ENCODE results near the gene LRP1B. TPM values are rescaled to one million over a fixed set of nuclear protein-coding genes. Genes with fewer than 3 reads are reported as not detected.

LRP1B gene
- polyA plus RNA-seq, 1 donor from 2014 or later: 12.7 TPM

DNA sequence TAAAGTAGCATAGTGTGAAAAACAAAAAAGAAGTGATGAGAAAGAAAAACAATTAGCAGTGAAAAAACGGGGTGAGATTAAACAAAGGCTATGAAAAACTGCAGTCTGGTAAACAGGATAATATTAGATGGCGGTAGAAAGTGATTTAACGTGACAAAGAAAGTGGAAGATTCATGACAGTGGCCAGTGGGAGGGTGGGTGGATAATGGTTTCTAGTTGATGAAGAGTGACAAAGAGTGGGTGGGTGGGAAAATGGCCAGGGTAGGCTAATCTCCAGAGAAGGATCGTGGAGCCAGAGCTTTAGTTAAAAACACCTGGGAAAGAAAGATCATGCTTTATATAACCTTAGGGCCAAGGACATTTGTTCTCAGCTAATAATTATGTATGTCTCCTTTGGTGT is 1667.8 kb downstream of the LRP1B start:
- TF ChIP-seq EP300 (conservative IDR thresholded peaks at IDR 0.05; ENCODE audit: poor library complexity, severe bottlenecking) (no peak), MXI1 (conservative IDR thresholded peaks at IDR 0.05; ENCODE audit: poor library complexity, severe bottlenecking) (no peak), SMC3 (conservative IDR thresholded peaks at IDR 0.05; ENCODE audit: poor library complexity) (no peak), EZH2 (IDR thresholded peaks at IDR 0.05; ENCODE audit: borderline replicate concordance, insufficient read depth, low read length, poor library complexity, severe bottlenecking) (no peak), POLR2AphosphoS5 (IDR thresholded peaks at IDR 0.05) (no peak), RAD21 (conservative IDR thresholded peaks at IDR 0.05) (no peak), TAF1 (IDR thresholded peaks at IDR 0.05; ENCODE audit: low read depth) (no peak)
- TF ChIP-seq, protein P1, sequence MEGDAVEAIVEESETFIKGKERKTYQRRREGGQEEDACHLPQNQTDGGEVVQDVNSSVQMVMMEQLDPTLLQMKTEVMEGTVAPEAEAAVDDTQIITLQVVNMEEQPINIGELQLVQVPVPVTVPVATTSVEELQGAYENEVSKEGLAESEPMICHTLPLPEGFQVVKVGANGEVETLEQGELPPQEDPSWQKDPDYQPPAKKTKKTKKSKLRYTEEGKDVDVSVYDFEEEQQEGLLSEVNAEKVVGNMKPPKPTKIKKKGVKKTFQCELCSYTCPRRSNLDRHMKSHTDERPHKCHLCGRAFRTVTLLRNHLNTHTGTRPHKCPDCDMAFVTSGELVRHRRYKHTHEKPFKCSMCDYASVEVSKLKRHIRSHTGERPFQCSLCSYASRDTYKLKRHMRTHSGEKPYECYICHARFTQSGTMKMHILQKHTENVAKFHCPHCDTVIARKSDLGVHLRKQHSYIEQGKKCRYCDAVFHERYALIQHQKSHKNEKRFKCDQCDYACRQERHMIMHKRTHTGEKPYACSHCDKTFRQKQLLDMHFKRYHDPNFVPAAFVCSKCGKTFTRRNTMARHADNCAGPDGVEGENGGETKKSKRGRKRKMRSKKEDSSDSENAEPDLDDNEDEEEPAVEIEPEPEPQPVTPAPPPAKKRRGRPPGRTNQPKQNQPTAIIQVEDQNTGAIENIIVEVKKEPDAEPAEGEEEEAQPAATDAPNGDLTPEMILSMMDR (IDR thresholded peaks at IDR 0.05; ENCODE audit: poor library complexity, severe bottlenecking): no peak
- TF ChIP-seq, protein P2, sequence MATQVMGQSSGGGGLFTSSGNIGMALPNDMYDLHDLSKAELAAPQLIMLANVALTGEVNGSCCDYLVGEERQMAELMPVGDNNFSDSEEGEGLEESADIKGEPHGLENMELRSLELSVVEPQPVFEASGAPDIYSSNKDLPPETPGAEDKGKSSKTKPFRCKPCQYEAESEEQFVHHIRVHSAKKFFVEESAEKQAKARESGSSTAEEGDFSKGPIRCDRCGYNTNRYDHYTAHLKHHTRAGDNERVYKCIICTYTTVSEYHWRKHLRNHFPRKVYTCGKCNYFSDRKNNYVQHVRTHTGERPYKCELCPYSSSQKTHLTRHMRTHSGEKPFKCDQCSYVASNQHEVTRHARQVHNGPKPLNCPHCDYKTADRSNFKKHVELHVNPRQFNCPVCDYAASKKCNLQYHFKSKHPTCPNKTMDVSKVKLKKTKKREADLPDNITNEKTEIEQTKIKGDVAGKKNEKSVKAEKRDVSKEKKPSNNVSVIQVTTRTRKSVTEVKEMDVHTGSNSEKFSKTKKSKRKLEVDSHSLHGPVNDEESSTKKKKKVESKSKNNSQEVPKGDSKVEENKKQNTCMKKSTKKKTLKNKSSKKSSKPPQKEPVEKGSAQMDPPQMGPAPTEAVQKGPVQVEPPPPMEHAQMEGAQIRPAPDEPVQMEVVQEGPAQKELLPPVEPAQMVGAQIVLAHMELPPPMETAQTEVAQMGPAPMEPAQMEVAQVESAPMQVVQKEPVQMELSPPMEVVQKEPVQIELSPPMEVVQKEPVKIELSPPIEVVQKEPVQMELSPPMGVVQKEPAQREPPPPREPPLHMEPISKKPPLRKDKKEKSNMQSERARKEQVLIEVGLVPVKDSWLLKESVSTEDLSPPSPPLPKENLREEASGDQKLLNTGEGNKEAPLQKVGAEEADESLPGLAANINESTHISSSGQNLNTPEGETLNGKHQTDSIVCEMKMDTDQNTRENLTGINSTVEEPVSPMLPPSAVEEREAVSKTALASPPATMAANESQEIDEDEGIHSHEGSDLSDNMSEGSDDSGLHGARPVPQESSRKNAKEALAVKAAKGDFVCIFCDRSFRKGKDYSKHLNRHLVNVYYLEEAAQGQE (IDR thresholded peaks at IDR 0.05; ENCODE audit: borderline replicate concordance): no peak
- Histone ChIP-seq H3K9me3 (ENCODE audit: low read length) (no peaks in the 10 kb centered on the region), H3K27ac (ENCODE audit: low read length) (no peak overlapping the region), H3K36me3 (ENCODE audit: insufficient read depth, low read length) (no peaks in the 10 kb centered on the region), H2AFZ (ENCODE audit: low read depth, low read length) (no peak overlapping the region), H3K79me2 (replicated peaks; ENCODE audit: insufficient read depth, low read length) (no peaks in the 10 kb centered on the region), H3K9me2 (ENCODE audit: insufficient read depth, low read length) (no peaks in the 10 kb centered on the region), H3K4me2 (ENCODE audit: low read length) (no peak overlapping the region), H3F3A (ENCODE audit: insufficient read depth, low read length, poor library complexity, severe bottlenecking) (no peaks in the 10 kb centered on the region), H3K27me3 (ENCODE audit: insufficient read depth, low read depth, low read length) (no peaks in the 10 kb centered on the region), H3K9ac (ENCODE audit: low read length) (no peak overlapping the region), H3K4me3 (ENCODE audit: low read length) (no peak overlapping the region), H4K20me1 (ENCODE audit: insufficient read depth) (no peaks in the 10 kb centered on the region)

DNA sequence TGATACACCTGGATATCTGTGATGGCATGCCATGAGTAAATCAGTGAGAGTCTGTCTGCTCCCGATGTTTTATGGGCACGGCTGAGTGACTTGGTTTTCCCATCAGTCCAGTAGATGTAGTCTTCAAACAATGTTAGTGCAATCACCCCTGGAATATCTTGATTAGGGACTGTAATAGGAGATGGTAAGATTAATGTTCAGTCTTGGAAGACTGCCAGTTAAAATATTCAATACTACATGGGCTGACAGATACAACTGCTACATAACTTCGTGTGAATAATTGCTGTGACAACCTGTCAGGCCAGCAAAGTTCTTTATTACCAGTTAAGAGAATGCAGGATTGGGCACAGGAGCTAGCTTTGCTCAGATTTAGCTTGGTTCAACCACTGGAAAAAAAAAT is 1673.3 kb downstream of the LRP1B start:
- Histone ChIP-seq H3K27ac (ENCODE audit: low read length) (peak overlapping the region; percentile 16), H3K27me3 (ENCODE audit: insufficient read depth, low read depth, low read length) (no peaks in the 10 kb centered on the region), H3K9me3 (ENCODE audit: low read length) (no peaks in the 10 kb centered on the region), H3K4me2 (ENCODE audit: low read length) (peak overlapping the region; percentile 43), H3K36me3 (ENCODE audit: insufficient read depth, low read length) (no peaks in the 10 kb centered on the region), H3K4me3 (ENCODE audit: low read length) (peak overlapping the region; percentile 19), H4K20me1 (ENCODE audit: insufficient read depth) (no peaks in the 10 kb centered on the region), H3K9ac (ENCODE audit: low read length) (no peak overlapping the region), H3K79me2 (replicated peaks; ENCODE audit: insufficient read depth, low read length) (no peaks in the 10 kb centered on the region), H2AFZ (ENCODE audit: low read depth, low read length) (no peak overlapping the region), H3K9me2 (ENCODE audit: insufficient read depth, low read length) (no peaks in the 10 kb centered on the region), H3F3A (ENCODE audit: insufficient read depth, low read length, poor library complexity, severe bottlenecking) (no peaks in the 10 kb centered on the region)
- no peak for TF ChIP-seq MXI1 (conservative IDR thresholded peaks at IDR 0.05; ENCODE audit: poor library complexity, severe bottlenecking)
- TF ChIP-seq, protein P1 (IDR thresholded peaks at IDR 0.05; ENCODE audit: poor library complexity, severe bottlenecking): no peak
- TF ChIP-seq EP300 (conservative IDR thresholded peaks at IDR 0.05; ENCODE audit: poor library complexity, severe bottlenecking): peak; percentile 96
- peak; percentile 86 for TF ChIP-seq POLR2AphosphoS5 (IDR thresholded peaks at IDR 0.05)
- peak; percentile 30 for TF ChIP-seq SMC3 (conservative IDR thresholded peaks at IDR 0.05; ENCODE audit: poor library complexity)

Measured in neural cell (in vitro differentiated cells).